GM19043 (cell line): Measurements from ENCODE around the gene PRR7.
A peak's percentile ranks its signal among the peaks of the same experiment; 100 is the strongest.

Experiments
- ATAC-seq: cut with Tn5 transposase; IDR thresholded peaks from one replicate; pipeline ENCODE4 v1.9.1; 2021; ENCODE audit warnings: low read depth; ENCODE audit not compliant: unreplicated experiment

Gene PRR7

DNA sequence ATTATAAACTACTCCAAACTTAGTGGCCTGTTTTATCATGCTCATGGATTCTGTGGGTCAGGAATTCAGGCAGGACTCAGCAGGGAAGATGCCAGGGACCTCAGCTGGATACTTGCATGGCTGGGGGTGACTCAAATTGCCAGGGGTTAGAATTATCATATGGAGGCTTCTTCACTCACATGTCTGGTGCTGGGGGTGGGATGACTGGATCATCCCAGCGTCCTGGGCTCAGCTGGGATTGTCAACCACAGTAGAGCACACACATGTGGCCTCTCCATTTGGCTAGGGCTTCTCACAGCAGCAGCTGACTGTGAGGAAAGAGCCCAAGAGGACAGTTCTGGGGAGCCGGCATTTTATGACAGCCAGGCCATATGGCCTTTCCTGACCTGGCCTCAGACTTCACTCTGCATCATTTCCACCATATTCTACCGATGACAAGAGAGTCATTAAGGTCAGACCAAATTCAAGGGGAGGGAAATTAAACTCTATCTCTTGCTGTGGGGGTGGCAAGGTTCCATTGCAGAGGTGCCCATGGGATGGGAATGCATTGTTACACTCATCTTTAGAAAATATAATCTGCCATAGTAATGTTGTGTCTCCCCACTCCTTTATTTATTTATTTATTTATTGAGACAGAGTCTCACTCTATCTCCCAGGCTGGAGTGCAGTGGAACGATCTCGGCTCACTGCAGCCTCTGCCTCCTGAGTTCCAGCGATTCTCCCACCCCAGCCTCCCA lies 25.4 kb upstream of the PRR7 start:
- no peak for ATAC-seq

DNA sequence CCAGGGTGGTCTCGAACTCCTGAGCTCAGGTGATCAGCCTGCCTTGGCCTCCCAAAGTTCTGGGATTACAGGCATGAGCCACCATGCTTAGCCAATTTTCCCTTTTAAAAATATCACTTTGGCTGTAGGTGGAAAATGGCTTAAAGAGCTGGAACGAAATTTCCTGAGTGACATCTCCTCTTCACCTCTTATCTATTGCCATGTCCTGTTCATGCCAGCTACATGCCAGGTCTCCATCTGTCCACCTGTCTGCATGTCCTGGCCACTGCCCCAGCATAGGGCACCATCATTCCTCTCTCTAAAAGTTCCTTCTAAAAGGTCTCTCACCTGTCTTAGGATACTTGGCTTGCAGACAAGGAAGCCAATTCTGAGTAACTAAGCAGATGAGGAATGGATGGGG lies 22.9 kb upstream of the PRR7 start:
- no peak for ATAC-seq

DNA sequence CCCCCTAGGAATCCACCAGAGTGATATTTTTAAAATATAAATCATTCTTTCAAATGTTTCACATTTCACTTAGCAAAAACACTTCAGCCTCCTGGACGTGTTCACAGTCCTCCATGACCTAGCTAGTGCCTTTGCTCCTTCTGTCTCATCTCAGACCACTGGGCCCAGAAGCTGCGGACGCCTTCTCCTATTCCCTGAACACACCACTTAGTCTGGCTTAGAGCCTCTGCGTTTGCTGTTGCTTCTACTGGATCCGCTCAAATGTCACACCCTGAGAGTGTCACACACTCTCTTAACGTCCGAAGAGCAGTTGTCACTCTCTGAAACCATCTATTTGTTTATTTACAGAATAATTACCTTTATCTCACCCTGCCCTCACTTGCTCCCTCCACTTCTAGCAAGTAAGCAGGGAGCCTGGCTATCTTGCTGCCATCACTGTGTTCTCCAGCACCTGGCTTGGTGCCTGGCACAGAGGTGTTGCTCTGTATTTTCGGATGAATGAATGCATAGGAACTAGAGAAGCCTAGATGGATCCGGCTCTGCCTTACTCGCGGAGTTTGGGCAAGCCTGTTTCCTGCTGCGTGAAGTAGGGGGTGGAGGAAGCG lies 21.3 kb upstream of the PRR7 start:
- ATAC-seq: no peak

GRCh38 chr5:177425801-177426565 lies 20.6 kb upstream of the PRR7 start:
- peak; percentile 70 for ATAC-seq

- ATAC-seq: peak; percentile 3
Observed at GRCh38 chr5:177426566-177427210, 19.9 kb upstream of the PRR7 start, which contains the start of gene GRK6. GRK6 (plus strand) TSS chr5:177426676; CDS start chr5:177426846, 170 bp downstream.

- no peak for ATAC-seq
Observed at GRCh38 chr5:177427211-177427822, 19.3 kb upstream of the PRR7 start.

DNA sequence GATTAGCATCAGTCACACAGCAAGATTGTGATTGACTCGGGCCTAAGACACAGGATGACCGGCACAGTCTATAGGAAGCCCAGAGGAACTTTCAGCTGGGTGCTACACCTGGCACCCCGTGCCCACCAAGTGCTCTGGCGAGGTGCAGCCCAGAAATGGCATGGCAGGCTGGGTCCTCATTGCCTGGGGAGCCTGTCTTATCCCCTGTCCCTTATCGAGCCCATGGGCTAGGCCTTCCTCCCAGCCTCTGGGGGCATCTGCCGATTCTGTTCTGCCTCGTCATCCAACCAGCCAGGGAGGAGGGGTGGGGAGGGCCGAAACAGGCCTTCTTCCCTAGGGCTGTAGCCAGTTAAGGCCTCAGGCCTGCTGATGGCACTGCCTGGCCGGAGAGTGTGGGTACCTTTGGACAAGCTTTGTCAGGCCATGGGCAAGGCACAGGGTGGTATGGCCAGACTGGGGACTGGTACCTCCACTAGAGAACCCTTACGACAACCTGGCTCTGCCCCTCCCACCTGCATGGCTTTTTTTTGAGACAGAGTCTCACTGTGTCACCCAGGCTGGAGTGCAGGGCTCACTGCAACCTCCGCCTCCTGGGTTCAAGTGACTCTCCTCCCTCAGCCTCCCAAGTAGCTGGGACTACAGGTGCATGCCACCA lies 18.6 kb upstream of the PRR7 start:
- ATAC-seq: no peak

DNA sequence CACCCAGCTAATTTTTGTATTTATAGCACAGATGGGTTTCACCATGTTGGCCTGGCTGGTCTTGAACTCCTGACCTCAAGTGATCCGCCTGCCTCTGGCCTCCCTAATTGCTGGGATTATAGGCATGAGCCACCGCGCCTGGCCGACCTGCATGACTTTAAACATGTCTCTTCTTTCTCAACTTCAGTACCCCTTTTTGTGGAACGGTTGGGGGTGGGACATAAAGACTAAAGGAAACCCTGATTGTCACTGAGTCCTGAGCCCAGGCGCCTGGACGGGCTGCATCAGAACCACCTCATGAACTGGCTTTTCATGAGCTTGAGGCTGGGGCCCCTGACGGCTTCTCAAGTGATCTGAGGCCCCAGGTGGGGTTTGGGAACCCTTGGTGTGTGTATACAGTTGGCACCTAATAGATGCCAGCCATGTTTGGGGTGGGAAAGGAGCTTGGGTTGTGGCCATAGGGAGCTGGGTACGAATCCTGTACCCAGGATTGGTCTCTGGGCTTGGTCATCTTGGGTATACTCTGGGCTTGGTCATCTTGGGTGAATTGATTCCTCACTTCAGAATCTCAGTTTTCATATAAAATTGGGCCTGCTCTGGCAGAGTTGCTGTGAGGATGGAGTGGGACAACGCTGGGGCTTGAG lies 17.9 kb upstream of the PRR7 start:
- ATAC-seq: no peak

DNA sequence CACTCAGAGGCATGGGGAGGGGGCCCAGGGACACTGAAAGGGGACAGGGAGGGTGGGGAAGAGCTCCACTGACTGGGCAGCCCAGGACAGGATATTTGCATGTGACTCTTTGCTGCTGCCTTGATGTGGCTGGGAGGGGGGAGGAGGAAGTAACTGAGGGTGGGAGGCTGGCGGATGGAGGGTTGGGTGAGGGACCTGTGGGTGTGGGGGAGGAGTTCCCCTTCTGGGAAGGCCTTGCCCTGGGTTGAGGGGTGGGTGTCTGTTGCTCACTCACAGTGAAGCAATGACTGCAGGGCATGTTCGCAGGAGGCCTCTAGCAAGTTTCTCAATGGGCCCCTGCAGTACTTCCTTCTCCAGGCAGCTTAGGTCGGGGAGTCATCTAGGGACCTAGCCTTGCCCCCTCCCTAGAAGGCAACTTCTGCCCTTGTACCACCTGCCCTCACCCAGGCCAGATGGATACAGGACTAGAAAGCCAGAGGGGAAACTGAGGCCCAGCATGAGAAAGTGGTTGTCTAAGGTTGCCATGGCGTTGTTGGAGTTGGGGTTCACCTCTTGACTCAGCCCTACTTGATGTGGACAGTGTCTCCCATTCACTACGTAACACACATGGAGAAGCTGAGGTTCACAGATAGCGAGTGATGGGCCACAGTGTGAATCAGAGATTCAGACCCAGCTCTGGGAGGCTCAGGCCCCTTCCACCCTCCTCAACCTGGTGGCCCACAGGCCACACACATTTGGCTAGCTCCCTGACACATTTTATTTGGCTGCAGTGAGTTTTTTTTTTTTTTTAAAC lies 17.2 kb upstream of the PRR7 start:
- ATAC-seq: no peak

GRCh38 chr5:177430140-177430951 lies 16.3 kb upstream of the PRR7 start:
- ATAC-seq: no peak

- ATAC-seq: no peak
Observed at GRCh38 chr5:177430972-177431316, 15.7 kb upstream of the PRR7 start.

DNA sequence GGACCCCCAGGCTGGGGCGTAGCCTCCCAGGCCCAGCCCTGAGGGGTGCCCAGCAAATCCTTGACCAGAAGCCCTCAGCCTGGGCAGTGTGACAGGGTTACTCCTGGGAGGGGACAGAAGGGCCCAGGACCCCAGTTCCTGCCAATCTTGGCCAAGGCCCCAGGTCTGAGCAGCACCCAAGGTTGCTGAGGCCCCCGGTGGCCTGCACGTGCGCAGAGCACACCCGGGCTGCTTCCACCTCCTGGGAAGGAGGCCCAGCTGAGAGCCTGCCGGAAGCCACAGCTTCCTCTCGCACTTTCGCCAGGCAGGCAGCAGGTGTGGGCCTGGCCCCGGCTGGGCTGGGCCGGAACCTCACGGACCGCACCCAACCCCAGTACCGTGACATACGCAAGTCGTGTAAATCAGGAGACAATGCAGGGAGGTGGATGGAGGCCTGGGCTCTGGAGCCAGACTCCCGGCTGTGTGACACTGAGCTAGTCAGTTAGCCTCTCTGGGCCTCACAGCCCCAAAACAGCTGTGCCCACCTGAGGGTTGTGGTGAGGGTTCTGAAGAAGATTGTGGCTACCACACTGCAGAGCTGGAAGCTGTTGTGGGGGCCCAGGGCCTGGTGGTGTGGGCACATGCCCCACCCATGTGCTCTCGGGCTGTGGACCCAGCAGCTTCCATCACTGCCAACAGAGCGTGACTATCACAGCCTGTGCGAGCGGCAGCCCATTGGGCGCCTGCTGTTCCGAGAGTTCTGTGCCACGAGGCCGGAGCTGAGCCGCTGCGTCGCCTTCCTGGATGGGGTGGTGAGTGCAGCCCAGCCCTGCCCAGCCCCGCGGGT lies 15.1 kb upstream of the PRR7 start:
- peak; percentile 41 for ATAC-seq

DNA sequence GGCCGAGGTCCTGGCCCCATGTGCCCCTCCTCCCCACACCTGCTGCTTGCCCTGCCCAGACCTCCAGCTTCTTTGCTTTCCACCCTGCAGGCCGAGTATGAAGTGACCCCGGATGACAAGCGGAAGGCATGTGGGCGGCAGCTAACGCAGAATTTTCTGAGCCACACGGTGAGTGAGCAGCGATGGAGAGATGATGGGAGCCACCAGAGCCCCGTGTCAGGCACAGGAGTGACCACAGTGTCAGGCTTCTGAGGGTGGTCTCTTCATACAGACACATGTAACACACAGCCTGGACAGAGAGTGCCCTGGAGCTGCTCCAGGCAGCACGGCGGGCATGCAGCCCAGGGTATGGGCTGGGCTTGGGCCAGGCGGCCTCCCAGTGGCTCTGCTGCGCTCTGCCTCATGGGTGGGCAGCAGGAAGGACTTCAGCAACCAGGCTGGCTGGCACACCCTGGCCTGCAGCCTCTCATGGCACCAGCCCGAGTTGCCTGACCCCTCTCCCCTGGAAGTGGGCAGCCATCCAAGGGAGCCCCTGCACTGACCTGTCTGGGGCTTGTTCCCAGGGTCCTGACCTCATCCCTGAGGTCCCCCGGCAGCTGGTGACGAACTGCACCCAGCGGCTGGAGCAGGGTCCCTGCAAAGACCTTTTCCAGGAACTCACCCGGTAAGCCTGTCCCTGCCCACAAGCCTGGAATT lies 14.3 kb upstream of the PRR7 start:
- ATAC-seq: peak; percentile 5

DNA sequence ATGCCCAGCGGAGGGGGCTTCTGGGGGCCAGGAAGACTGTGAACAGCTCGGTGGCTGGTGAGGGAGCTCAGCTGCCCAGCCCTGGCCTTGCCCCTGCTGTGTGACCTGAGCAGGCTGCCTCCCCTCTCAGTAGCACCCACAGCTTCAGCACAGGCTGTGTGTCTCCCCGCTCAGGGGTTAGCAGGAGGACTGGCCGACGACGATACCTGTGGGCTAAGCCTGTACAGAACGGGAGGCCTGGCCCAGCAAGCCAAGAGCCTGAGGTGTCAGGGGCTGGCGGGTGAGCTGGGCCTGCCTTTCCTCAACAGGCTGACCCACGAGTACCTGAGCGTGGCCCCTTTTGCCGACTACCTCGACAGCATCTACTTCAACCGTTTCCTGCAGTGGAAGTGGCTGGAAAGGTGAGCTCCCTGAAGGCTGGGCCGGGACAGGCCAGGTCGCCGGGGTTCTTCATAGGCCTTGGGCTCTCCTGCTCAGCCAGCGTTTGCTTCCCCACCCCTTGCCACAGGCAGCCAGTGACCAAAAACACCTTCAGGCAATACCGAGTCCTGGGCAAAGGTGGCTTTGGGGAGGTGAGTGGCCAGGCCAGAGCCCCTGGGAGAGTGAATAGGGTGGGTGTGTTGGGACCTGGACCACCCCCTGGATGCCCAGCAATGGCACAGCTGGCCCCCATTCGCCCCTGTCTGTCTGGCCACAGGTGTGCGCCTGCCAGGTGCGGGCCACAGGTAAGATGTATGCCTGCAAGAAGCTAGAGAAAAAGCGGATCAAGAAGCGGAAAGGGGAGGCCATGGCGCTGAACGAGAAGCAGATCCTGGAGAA lies 13.6 kb upstream of the PRR7 start:
- ATAC-seq: no peak

DNA sequence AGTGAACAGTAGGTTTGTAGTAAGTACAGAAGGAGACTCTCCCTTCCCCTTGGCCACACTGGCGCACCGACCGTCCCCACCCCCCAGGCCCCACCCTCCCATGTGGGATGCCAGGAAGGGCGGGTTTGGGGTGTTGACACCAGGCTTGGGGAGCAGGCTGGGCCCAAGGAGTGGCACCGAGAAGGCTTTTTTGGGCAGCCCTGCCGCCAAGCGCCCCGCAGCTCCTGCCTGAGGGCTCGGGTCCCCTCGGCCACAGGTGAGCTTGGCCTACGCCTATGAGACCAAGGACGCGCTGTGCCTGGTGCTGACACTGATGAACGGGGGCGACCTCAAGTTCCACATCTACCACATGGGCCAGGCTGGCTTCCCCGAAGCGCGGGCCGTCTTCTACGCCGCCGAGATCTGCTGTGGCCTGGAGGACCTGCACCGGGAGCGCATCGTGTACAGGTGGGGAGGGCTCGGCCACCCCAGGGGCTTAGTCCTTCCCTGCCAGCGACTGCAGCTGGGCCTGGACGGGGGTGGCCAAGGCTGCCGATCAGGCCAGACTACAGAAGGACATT lies 12.9 kb upstream of the PRR7 start:
- no peak for ATAC-seq

- no peak for ATAC-seq
Observed at GRCh38 chr5:177434437-177434836, 12.2 kb upstream of the PRR7 start.
